HG03565 (cell line): Measurements from ENCODE around the gene POPDC2.
A peak's percentile ranks its signal among the peaks of the same experiment; 100 is the strongest.
"Not testable (repeated sequence)": the region's sequence is repeated elsewhere in the genome, so short reads cannot be mapped to it uniquely, and the experiment has no call there.

Source experiments
- ATAC-seq: cut with Tn5 transposase; IDR thresholded peaks from one replicate; pipeline ENCODE4 v1.9.1; 2021; ENCODE audit warnings: mild to moderate bottlenecking, moderate library complexity; ENCODE audit not compliant: unreplicated experiment

The POPDC2 gene

GRCh38 chr3:119616056-119616455 lies 44.3 kb downstream of the POPDC2 start:
- no peak for ATAC-seq

GRCh38 chr3:119613872-119614271 lies 46.5 kb downstream of the POPDC2 start:
- no peak for ATAC-seq

GRCh38 chr3:119613201-119613600 lies 47.2 kb downstream of the POPDC2 start:
- ATAC-seq, result peak; percentile 70

- no peak for ATAC-seq
Observed at GRCh38 chr3:119611664-119612063, 48.7 kb downstream of the POPDC2 start.

GRCh38 chr3:119609301-119609700 lies 51.1 kb downstream of the POPDC2 start:
- ATAC-seq, result no peak

- no peak for ATAC-seq
Observed at GRCh38 chr3:119608405-119609000, 51.9 kb downstream of the POPDC2 start.

GRCh38 chr3:119604878-119605277 lies 55.5 kb downstream of the POPDC2 start:
- ATAC-seq, result no peak

GRCh38 chr3:119602676-119603075 lies 57.7 kb downstream of the POPDC2 start:
- ATAC-seq, result no peak

GRCh38 chr3:119601154-119601553 lies 59.2 kb downstream of the POPDC2 start:
- ATAC-seq, result no peak

- ATAC-seq, result peak; percentile 54
Observed at GRCh38 chr3:119600732-119601131, 59.7 kb downstream of the POPDC2 start.

GRCh38 chr3:119599558-119600174 lies 60.7 kb downstream of the POPDC2 start:
- no peak for ATAC-seq

GRCh38 chr3:119598410-119599098 lies 61.8 kb downstream of the POPDC2 start:
- ATAC-seq, result peak; percentile 42

GRCh38 chr3:119597548-119598288 lies 62.7 kb downstream of the POPDC2 start, which contains the start of gene PLA1A:
Gene PLA1A (plus strand): TSS chr3:119597885. CDS start chr3:119597914, 29 bp downstream.
- ATAC-seq, result no peak

GRCh38 chr3:119596398-119596797 lies 64.0 kb downstream of the POPDC2 start:
- no peak for ATAC-seq

GRCh38 chr3:119595639-119596334 lies 64.6 kb downstream of the POPDC2 start:
- no peak for ATAC-seq

- not testable (repeated sequence) for ATAC-seq
Observed at GRCh38 chr3:119594929-119595328, 65.5 kb downstream of the POPDC2 start.

- ATAC-seq, result no peak
Observed at GRCh38 chr3:119594066-119594465, 66.3 kb downstream of the POPDC2 start.

GRCh38 chr3:119592861-119593260 lies 67.5 kb downstream of the POPDC2 start:
- ATAC-seq, result no peak
